HL-60/S4 treated with phorbol 12-myristate 13-acetate at 8.2 ng/mL for 4 days and 3 days (cell line): Measurements from ENCODE around the gene HTD2.

Experiments
- in situ Hi-C: fragments of 300-500 bp; cut with MboI; formaldehyde crosslinking; loops from 2 replicates; pipeline ENCODE4 v1.15.0; 2022; ENCODE audit warnings: low sequenced_read_pairs

Gene HTD2

GRCh38 chr3:58353722-58354553, 47.6 kb downstream of the HTD2 start:
- in situ Hi-C loops = no loop called here

DNA sequence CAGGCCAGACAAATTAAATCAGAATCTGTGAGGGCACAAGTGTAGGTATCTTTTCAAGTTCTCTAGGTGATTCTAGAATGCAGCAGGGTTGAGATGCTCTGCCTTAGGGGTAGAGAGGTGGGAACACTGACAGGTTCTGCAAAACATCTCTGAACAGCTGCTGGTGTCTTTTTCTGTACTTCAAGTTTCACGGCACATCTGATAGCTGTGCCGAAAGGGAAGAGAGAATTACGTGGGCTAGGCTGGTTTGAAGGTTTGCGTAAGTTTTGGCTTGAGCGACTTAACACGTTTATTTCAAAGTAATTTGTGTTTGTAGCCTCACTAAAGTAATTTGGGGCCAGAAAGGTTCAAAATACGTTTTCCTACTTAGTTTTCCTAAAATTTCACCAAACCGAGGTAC, 48.9 kb downstream of the HTD2 start:
- in situ Hi-C loops = no loop called here

GRCh38 chr3:58356054-58356453, 49.7 kb downstream of the HTD2 start:
- in situ Hi-C loops = no loop called here

GRCh38 chr3:58357402-58357801, 51.1 kb downstream of the HTD2 start:
- in situ Hi-C loops = no loop called here

DNA sequence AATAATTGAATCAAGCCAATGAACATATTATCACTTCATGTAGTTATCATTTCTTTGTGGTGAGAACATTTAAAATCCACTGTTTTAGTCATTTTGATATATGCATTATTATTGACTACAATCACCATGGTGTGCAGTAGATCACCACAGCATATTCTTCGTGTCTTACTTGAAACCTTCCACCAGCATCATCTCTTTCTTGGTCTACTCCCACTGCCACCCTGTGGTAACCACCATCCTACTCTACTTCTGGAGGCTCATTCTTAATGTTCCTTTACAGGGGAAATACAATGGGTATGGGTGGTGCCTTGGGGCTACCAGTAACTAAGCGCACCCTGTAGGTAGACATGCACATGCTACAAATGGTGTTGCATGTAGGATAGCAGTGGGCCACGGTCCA, 51.8 kb downstream of the HTD2 start:
- in situ Hi-C loops = no loop called here

GRCh38 chr3:58358808-58359207, 52.5 kb downstream of the HTD2 start:
- in situ Hi-C loops = no loop called here

DNA sequence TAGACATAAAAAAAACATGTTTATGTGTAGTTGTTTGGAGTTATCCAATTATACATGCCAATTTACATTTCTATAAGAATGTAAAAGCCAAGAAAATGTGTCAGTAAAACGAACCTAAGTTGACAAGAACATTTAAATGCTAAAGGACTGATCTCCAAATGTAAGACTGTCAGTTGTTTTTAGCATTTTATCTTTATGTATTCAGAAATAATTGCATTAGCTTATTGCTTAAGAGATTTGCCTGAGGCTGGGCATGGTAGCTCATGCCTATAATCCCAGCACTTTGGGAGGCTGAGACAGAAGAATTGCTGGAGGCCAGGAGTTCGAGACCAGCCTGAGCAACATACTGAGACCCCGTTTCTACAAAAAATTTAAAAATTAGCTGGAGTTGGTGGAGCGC, 53.3 kb downstream of the HTD2 start:
- in situ Hi-C loops = no loop called here

DNA sequence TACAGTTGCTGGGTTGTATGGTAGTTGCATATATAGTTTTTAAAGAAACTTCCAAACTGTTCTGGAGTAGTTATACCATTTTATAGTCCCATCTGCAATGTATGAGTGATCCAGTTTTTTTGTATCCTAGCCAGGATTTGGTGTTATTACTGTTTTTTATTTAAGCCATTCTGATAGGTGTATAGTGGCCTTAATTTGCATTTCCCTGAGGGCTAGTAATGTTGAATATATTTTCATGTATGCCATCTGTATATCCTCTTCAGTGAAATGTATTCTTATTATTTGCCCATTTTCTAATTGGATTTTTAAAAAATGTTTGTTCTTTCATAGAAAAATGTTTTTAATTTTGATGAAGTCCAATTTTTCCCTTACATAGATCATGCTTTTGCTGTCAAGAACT, 55.5 kb downstream of the HTD2 start:
- in situ Hi-C loops = no loop called here

DNA sequence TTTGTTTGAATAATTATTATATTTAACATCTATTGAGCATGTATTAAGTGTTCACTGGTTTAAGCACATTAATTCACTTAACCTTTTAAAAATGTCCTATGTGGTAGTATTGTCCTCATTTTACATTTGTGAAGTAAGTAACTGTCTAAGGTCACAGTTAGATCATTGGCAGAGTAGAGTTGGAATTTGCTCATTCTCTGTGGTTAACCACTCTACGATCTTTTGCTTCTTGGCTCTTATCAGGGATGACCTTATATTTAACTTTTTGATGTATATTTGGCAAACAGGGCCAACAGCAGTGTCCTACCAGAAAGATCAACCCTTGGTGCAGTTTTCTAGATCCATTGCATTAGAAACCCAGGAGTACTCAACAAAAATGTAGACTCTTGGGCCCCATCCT, 60.4 kb downstream of the HTD2 start:
- in situ Hi-C loops = no loop called here

GRCh38 chr3:58369038-58369437, 62.7 kb downstream of the HTD2 start:
- in situ Hi-C loops = no loop called here
